GM10266 (cell line): ENCODE results near the gene GAL3ST2.

Source experiments
- DNase-seq: peaks from one replicate; pipeline ENCODE4 v3.0.0; 2012; ENCODE audit errors: extremely low spot score
- TF ChIP-seq, protein P1 (sequence below): IDR thresholded peaks from 2 replicates; pipeline ENCODE4 v1.5.1; 2012; ENCODE audit warnings: mild to moderate bottlenecking, low read depth; ENCODE audit not compliant: control insufficient read depth, insufficient read depth; ENCODE audit errors: missing control alignments

The GAL3ST2 gene

DNA sequence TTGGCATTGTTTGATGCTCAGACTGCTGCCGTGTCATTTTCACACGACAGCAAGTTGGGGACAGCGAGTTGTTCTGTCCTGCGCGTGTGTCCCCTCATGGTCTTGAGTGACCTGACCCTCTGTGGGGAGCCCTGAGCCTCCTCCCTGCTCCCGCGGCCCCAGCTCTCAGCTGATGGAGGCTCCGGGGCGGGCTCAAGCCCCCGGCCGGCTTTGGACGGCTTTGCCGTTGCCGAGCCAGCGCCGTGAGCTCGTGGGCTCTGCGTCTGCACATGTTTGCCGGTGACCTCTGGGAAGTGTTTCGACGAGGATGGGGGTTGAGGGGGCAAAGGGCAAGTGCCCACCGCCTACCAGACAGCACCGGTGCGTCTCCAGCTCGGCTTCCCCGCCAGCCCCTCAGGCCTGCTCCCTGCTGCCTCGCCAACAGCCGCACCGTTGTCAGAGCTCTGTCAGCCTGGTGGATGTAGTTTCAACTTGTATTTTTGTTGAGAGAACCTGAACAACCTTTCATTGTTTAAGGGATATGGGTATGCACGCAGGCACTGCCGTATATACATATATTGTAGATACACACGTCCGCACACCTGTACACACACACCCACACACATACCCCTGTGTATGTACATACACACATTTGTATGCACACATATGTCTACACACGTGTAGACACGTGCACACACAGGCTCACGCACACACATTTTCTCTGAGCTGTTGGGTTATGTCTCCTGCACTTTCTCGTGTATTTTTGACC is 68.4 kb downstream of the GAL3ST2 start:
- TF ChIP-seq, protein P1, sequence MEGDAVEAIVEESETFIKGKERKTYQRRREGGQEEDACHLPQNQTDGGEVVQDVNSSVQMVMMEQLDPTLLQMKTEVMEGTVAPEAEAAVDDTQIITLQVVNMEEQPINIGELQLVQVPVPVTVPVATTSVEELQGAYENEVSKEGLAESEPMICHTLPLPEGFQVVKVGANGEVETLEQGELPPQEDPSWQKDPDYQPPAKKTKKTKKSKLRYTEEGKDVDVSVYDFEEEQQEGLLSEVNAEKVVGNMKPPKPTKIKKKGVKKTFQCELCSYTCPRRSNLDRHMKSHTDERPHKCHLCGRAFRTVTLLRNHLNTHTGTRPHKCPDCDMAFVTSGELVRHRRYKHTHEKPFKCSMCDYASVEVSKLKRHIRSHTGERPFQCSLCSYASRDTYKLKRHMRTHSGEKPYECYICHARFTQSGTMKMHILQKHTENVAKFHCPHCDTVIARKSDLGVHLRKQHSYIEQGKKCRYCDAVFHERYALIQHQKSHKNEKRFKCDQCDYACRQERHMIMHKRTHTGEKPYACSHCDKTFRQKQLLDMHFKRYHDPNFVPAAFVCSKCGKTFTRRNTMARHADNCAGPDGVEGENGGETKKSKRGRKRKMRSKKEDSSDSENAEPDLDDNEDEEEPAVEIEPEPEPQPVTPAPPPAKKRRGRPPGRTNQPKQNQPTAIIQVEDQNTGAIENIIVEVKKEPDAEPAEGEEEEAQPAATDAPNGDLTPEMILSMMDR = no peak
- no peak for DNase-seq

DNA sequence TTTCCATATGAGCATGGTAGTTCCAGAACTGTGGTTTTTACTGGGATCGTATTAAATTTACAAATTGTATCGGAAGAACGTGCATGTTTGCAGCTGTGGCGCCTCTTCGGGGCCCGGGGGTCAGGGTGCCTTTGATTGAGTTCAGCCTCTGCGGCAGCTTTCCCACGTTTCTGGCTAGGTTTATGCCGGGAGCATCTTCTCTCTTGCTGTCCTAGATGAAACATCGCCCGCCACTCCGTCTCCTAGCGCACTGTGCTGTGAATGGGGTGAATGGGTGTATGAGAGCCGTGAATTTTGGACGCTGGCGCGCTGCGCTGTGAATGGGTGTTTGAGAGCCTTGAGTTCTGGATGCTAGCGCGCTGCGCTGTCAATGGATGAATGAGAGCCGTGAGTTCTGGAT is 69.8 kb downstream of the GAL3ST2 start:
- TF ChIP-seq, protein P1 = no peak
- DNase-seq = no peak

DNA sequence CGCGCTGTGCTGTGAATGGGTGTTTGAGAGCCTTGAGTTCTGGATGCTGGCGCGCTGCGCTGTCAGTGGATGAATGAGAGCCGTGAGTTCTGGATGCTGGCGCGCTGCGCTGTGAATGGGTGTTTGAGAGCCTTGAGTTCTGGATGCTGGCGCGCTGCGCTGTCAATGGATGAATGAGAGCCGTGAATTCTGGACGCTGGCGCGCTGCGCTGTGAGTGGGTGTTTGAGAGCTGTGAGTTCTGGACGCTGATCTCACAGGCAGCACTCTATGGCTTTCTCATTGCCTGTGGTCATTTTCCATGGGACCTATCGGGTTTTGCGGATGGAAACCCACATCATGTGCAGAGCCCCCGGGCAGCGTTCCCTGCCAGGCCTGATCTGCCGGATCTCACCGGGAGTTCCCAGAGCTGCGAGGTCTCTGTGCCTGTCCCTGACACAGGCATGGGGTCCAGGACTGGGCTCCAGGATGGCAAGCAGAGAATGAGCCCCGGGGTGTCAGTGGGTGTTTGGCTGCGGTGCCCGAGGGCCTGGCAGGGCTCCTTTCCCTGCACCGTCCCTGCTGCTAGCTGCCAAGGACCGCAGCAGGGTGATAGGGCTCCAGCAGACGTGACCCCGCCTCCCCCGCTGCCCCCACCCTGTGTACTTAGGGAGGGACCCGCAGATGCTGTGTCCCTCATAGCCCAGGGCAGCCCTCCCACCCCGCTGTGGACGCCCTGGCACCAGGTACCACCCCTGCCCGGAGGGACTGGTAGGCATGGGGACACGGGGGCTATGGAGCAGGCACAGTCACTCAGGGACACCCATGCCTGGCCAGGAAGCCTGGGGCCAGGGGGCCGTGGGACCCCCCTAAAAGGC is 72.4 kb downstream of the GAL3ST2 start:
- no peak for DNase-seq
- TF ChIP-seq, protein P1 = no peak

DNA sequence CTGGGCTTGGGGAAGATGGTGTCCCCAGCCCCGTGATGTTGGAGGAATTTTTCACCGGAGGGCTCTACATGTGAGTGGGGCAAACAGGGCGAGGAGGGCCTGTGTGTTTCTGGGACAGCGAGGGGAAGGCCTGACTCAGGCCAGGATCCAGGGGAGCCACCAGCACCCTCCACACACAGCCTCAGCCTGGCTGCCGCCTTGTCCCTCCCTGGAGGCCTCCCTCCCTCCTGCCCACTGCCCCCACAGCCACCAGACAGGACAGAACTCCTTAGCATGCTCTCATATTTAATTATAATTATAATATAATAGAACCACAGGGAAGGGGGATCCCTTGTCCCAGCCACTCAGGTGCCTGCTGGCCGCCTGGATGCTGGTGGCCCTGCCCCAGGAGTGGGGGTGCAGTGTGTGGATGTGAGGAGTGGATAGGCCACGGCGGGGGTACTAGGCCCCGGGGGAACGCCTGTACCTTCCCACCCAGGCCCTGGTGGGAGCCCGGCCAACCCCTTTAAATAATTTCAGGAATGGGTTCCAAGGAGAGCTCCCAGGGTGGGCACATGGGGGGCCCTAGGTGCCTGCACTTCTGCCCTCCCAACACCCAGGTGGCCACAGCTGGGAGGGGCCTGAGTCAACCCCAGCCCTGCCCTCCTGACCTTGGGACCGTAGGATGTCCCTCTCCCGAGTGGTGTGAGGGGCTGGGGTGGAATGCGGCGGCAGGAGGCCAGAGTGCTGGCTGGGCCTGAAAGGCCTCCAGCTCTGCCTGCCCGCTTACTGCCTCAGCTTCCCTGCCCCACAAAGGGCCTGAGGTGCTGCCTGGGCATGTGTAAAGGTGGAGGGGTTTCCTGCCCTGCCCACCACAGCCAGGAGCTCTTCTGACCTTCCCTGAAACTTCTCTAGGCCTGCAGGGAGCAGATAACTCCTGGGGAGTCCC is 73.3 kb downstream of the GAL3ST2 start:
- no peak for DNase-seq
- TF ChIP-seq, protein P1 = no peak

DNA sequence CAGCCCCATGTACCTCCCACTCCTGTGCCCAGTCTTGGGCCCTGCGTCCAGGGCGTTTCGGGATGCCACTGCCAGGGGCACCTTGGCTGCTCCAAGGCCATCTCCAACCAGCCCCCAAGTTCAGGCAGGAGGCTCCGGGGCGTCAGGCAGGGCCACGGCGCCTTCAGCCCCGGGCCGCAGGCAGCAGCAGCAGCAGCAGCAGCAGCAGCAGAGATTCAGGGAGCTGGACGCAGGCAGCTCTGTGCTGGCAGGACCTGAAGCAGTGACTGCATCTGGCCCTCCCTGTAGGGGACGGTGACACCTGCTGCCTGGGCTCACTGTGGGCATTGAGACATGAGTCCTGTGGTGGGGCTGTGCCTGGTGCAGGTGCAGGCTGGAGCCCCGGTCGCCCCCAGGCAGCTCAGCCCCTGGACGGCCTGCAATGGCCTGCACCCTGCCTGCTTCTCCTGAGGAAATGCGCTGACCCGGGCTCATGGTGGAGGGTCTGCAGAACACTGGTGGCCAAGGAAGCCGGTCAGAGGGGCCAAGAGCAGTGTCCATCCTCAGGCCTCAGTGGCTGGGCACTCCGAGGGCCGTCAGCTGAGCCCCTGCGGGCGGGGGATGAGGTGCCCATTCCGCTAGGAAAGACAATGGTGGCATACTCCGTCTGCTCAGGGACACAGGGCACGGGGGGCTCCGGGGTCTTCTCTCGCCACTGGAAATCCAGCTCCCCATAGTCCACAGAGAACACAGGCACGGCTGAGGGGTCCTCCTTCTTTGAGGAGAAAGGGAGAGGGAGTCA is 74.1 kb downstream of the GAL3ST2 start:
- TF ChIP-seq, protein P1 = no peak
- DNase-seq = no peak

DNA sequence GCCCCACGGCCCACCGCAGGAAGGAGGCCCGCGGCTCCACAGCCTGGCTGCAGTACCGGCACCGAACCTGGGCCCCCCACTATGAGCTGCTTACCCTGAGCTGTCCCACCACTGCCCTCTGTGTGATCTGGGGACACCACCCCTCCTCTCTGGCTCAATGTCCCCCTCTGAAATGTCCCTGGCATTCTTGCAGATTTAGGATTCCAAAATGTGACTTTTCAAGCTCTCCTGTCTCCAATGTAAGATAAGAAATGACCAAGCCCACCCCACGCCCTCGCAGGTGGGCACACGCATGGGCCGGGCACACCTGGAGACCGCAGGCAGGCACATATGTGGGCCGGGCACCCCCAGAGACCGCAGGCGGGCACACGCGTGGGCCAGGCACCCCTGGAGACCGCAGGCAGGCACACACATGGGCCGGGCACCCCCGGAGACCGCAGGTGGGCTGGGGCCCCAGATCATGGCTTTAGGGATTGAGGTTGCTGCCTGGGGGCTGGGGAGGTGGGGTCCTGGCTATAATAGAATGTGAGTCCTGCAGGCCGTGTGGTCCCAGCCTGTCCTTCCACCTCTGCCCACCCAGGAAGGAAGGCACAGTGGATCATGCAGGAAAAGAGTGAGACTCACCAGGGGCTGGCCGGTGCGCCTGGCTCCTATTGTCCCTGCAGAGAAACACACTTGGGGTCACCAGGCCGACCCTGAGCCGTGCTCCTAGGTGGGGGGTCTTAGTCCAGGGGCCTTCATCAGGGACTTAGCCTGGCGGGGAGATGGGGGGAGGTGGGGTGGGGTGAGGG is 74.9 kb downstream of the GAL3ST2 start:
- no peak for DNase-seq
- TF ChIP-seq, protein P1 = no peak
